HEK293 (cell line): ENCODE measurements around the gene AJUBA.
A peak's percentile ranks its signal among the peaks of the same experiment; 100 is the strongest.

Source experiments
- BCL6B ChIP-seq: fragments of 450-650 bp; formaldehyde crosslinking; IDR thresholded peaks from 2 replicates; pipeline ENCODE4 v1.5.1; 2017; ENCODE audit warnings: missing biosample characterization, missing genetic modification characterization
- GFI1B ChIP-seq: fragments of 450-650 bp; formaldehyde crosslinking; IDR thresholded peaks from 2 replicates; pipeline ENCODE4 v1.5.1; 2016; ENCODE audit warnings: missing biosample characterization, missing genetic modification characterization
- IKZF3 ChIP-seq: fragments of 450-650 bp; IDR thresholded peaks from 2 replicates; pipeline ENCODE4 v1.5.0; 2018; ENCODE audit warnings: missing biosample characterization, mild to moderate bottlenecking, missing genetic modification characterization, moderate library complexity
- INSM2 ChIP-seq: fragments of 450-650 bp; formaldehyde crosslinking; IDR thresholded peaks from 2 replicates; pipeline ENCODE4 v1.5.1; 2016; ENCODE audit warnings: missing biosample characterization, missing genetic modification characterization
- KLF10 ChIP-seq: fragments of 450-650 bp; IDR thresholded peaks from 2 replicates; pipeline ENCODE4 v1.5.1; 2018; ENCODE audit warnings: missing biosample characterization, mild to moderate bottlenecking, missing genetic modification characterization
- RBAK ChIP-seq: fragments of 450-650 bp; formaldehyde crosslinking; IDR thresholded peaks from 2 replicates; pipeline ENCODE4 v1.5.1; 2016; ENCODE audit warnings: missing biosample characterization, missing genetic modification characterization
- SCRT1 ChIP-seq: fragments of 450-650 bp; formaldehyde crosslinking; IDR thresholded peaks from 2 replicates; pipeline ENCODE4 v1.5.1; 2016; ENCODE audit warnings: missing biosample characterization, missing genetic modification characterization, borderline replicate concordance
- SCRT2 ChIP-seq: fragments of 450-650 bp; formaldehyde crosslinking; IDR thresholded peaks from 2 replicates; pipeline ENCODE4 v1.5.1; 2016; ENCODE audit warnings: missing biosample characterization, missing genetic modification characterization
- SP7 ChIP-seq: fragments of 450-650 bp; formaldehyde crosslinking; IDR thresholded peaks from 2 replicates; pipeline ENCODE4 v1.5.1; 2016; ENCODE audit warnings: missing biosample characterization, missing genetic modification characterization
- TRIM28 ChIP-seq: IDR thresholded peaks from 2 replicates; pipeline ENCODE4 v1.6.1; 2011; ENCODE audit warnings: low read length, control low read depth, borderline replicate concordance
- TSHZ1 ChIP-seq: fragments of 450-650 bp; formaldehyde crosslinking; IDR thresholded peaks from 2 replicates; pipeline ENCODE4 v1.5.1; 2016; ENCODE audit warnings: missing biosample characterization, missing genetic modification characterization, borderline replicate concordance
- ZBTB7A ChIP-seq: fragments of 450-650 bp; formaldehyde crosslinking; IDR thresholded peaks from 2 replicates; pipeline ENCODE4 v1.5.1; 2016; ENCODE audit warnings: low read depth, missing biosample characterization, missing genetic modification characterization
- ZFP37 ChIP-seq: fragments of 450-650 bp; formaldehyde crosslinking; IDR thresholded peaks from 2 replicates; pipeline ENCODE4 v1.5.1; 2016; ENCODE audit warnings: missing biosample characterization, missing genetic modification characterization
- ZNF10 ChIP-seq: fragments of 450-650 bp; formaldehyde crosslinking; IDR thresholded peaks from 2 replicates; pipeline ENCODE4 v1.5.1; 2017; ENCODE audit warnings: missing biosample characterization, missing genetic modification characterization
- ZNF146 ChIP-seq: fragments of 450-650 bp; formaldehyde crosslinking; IDR thresholded peaks from 2 replicates; pipeline ENCODE4 v1.5.1; 2016; ENCODE audit warnings: missing biosample characterization, missing genetic modification characterization
- ZNF169 ChIP-seq: fragments of 450-650 bp; formaldehyde crosslinking; IDR thresholded peaks from 2 replicates; pipeline ENCODE4 v1.5.1; 2016; ENCODE audit warnings: missing biosample characterization, missing genetic modification characterization
- ZNF202 ChIP-seq: fragments of 450-650 bp; formaldehyde crosslinking; IDR thresholded peaks from 2 replicates; pipeline ENCODE4 v1.5.1; 2016; ENCODE audit warnings: missing biosample characterization, missing genetic modification characterization, borderline replicate concordance
- ZNF280C ChIP-seq: fragments of 450-650 bp; formaldehyde crosslinking; IDR thresholded peaks from 2 replicates; pipeline ENCODE4 v1.5.1; 2016; ENCODE audit warnings: missing biosample characterization, missing genetic modification characterization
- ZNF302 ChIP-seq: fragments of 450-650 bp; formaldehyde crosslinking; IDR thresholded peaks from 2 replicates; pipeline ENCODE4 v1.5.1; 2016; ENCODE audit warnings: missing biosample characterization, missing genetic modification characterization, low read depth
- ZNF324 ChIP-seq: fragments of 450-650 bp; formaldehyde crosslinking; IDR thresholded peaks from 2 replicates; pipeline ENCODE4 v1.5.1; 2016; ENCODE audit warnings: missing biosample characterization, missing genetic modification characterization
- ZNF335 ChIP-seq: fragments of 450-650 bp; formaldehyde crosslinking; conservative IDR thresholded peaks from 2 replicates; pipeline ENCODE4 v1.5.1; 2016; ENCODE audit warnings: missing biosample characterization, missing genetic modification characterization
- ZNF37A ChIP-seq: fragments of 450-650 bp; IDR thresholded peaks from 2 replicates; pipeline ENCODE4 v1.5.1; 2018; ENCODE audit warnings: missing biosample characterization, missing genetic modification characterization
- ZNF510 ChIP-seq: fragments of 450-650 bp; formaldehyde crosslinking; IDR thresholded peaks from 2 replicates; pipeline ENCODE4 v1.5.1; 2018; ENCODE audit warnings: mild to moderate bottlenecking, missing genetic modification characterization, missing biosample characterization; ENCODE audit not compliant: insufficient replicate concordance
- ZNF549 ChIP-seq: fragments of 450-650 bp; IDR thresholded peaks from 2 replicates; pipeline ENCODE4 v1.5.1; 2018; ENCODE audit warnings: missing biosample characterization, missing genetic modification characterization, mild to moderate bottlenecking, inconsistent platforms, moderate library complexity
- ZNF571 ChIP-seq: fragments of 450-650 bp; formaldehyde crosslinking; IDR thresholded peaks from 2 replicates; pipeline ENCODE4 v1.5.0; 2017; ENCODE audit warnings: missing biosample characterization, missing genetic modification characterization
- ZNF600 ChIP-seq: fragments of 450-650 bp; formaldehyde crosslinking; IDR thresholded peaks from 2 replicates; pipeline ENCODE4 v1.5.1; 2016; ENCODE audit warnings: missing biosample characterization, missing genetic modification characterization
- ZNF692 ChIP-seq: fragments of 450-650 bp; formaldehyde crosslinking; IDR thresholded peaks from 2 replicates; pipeline ENCODE4 v1.5.1; 2016; ENCODE audit warnings: missing biosample characterization, missing genetic modification characterization
- ZNF785 ChIP-seq: fragments of 450-650 bp; formaldehyde crosslinking; IDR thresholded peaks from 2 replicates; pipeline ENCODE4 v1.5.1; 2016; ENCODE audit warnings: missing biosample characterization, missing genetic modification characterization
- ZSCAN18 ChIP-seq: fragments of 450-650 bp; formaldehyde crosslinking; IDR thresholded peaks from 2 replicates; pipeline ENCODE4 v1.5.1; 2016; ENCODE audit warnings: missing biosample characterization, missing genetic modification characterization

The AJUBA gene

GRCh38 chr14:23025151-23025814, 42.9 kb upstream of the AJUBA start (continued):
- TF ChIP-seq SCRT1 (tag by site-specific recombination) = no peak
- TF ChIP-seq TSHZ1 (tag by site-specific recombination) = no peak
- TF ChIP-seq ZNF571 (tag by site-specific recombination) = no peak
- TF ChIP-seq RBAK (tag by site-specific recombination) = no peak
- TF ChIP-seq ZNF600 (tag by site-specific recombination) = peak; percentile 83
- TF ChIP-seq ZNF692 = no peak
- TF ChIP-seq ZNF10 = no peak
- no peak for TF ChIP-seq GFI1B
- TF ChIP-seq SCRT2 = no peak
- TF ChIP-seq ZNF324 = no peak
- TF ChIP-seq INSM2 (tag by site-specific recombination) = no peak
- TF ChIP-seq ZBTB7A = no peak
- no peak for TF ChIP-seq ZNF510 (tag by site-specific recombination)
- peak; percentile 85 for TF ChIP-seq SP7 (tag by site-specific recombination)
- no peak for TF ChIP-seq ZNF785
- TF ChIP-seq TRIM28 = peak; percentile 80; the same call in 1 of the 2 replicates
- TF ChIP-seq ZNF302 = no peak
- no peak for TF ChIP-seq ZNF335 (tag by site-specific recombination)
- no peak for TF ChIP-seq KLF10 (tag by site-specific recombination)
- no peak for TF ChIP-seq ZNF146 (tag by site-specific recombination)
- no peak for TF ChIP-seq ZNF549
- TF ChIP-seq ZFP37 = no peak
- TF ChIP-seq ZNF169 (tag by site-specific recombination) = no peak
- no peak for TF ChIP-seq ZSCAN18 (tag by site-specific recombination)
- no peak for TF ChIP-seq BCL6B (tag by site-specific recombination)
- no peak for TF ChIP-seq ZNF202 (tag by site-specific recombination)
- TF ChIP-seq IKZF3 = peak; percentile 38; the same call in 1 of the 2 replicates
- TF ChIP-seq ZNF37A = no peak
- TF ChIP-seq ZNF280C (tag by site-specific recombination) = no peak
